WTC11 (cell line): ENCODE data around the gene COA1. TPM values are rescaled to one million over a fixed set of nuclear protein-coding genes. Genes with fewer than 3 reads are reported as not detected.

Experiments
- ATAC-seq: fragments of 200-7000 bp; cut with Tn5 transposase; 2 replicates; pipeline ENCODE4 v1.10.0; 2021; ENCODE audit warnings: mild to moderate bottlenecking, moderate library complexity
- CTCF ChIA-PET: fragments of 300-600 bp; sonication (Branson Sonifier 250); formaldehyde crosslinking; loops from one replicate; lab custom pipeline; 2021; ENCODE audit warnings: antibody characterized with exemption; lab: Charles Lee
- POLR2A ChIA-PET: fragments of 350-600 bp; sonication (Branson Sonifier 250); formaldehyde crosslinking; loops from one replicate; lab custom pipeline; 2021; ENCODE audit warnings: antibody characterized with exemption; lab: Charles Lee
- DNase-seq: peaks from one replicate; pipeline ENCODE4 v3.0.0; 2021; ENCODE audit warnings: low spot score
- H3K27ac Mint-ChIP-seq: 2 replicates; pipeline ENCODE4 v1.8.0; 2021; ENCODE audit warnings: mixed read lengths
- H3K27me3 Mint-ChIP-seq: 2 replicates; pipeline ENCODE4 v1.8.0; 2021; ENCODE audit warnings: low read depth, mild to moderate bottlenecking, moderate library complexity, mixed read lengths
- H3K36me3 Mint-ChIP-seq: 2 replicates; pipeline ENCODE4 v1.8.0; 2021; ENCODE audit warnings: mixed read lengths
- H3K4me1 Mint-ChIP-seq: 2 replicates; pipeline ENCODE4 v1.8.0; 2022; ENCODE audit warnings: mixed read lengths
- H3K4me3 Mint-ChIP-seq: 2 replicates; pipeline ENCODE4 v1.8.0; 2021; ENCODE audit warnings: mild to moderate bottlenecking, moderate library complexity, mixed read lengths
- H3K9me3 Mint-ChIP-seq: 2 replicates; pipeline ENCODE4 v1.8.0; 2021; ENCODE audit warnings: mixed read lengths
- AFF4 ChIP-seq: sonication (generic); formaldehyde crosslinking; IDR thresholded peaks from 2 replicates; pipeline ENCODE4 v1.8.1; 2023; ENCODE audit warnings: mild to moderate bottlenecking, missing genetic modification reagents, borderline replicate concordance
- ARID4B ChIP-seq: sonication (generic); formaldehyde crosslinking; IDR thresholded peaks from 2 replicates; pipeline ENCODE4 v1.8.0; 2023; ENCODE audit warnings: missing genetic modification reagents, mild to moderate bottlenecking, borderline replicate concordance
- ATF1 ChIP-seq: sonication (generic); formaldehyde crosslinking; IDR thresholded peaks from 2 replicates; pipeline ENCODE4 v1.8.1; 2023; ENCODE audit warnings: mild to moderate bottlenecking, moderate library complexity, missing genetic modification reagents
- ATF6 ChIP-seq: sonication (generic); formaldehyde crosslinking; IDR thresholded peaks from 2 replicates; pipeline ENCODE4 v1.8.1; 2023; ENCODE audit warnings: mild to moderate bottlenecking, missing genetic modification reagents
- CDX4 ChIP-seq: fragments of 250-450 bp; sonication (Bioruptor Pico); IDR thresholded peaks from 2 replicates; pipeline ENCODE4 v1.9.0; 2021; ENCODE audit warnings: moderate library complexity, mild to moderate bottlenecking, inconsistent platforms, borderline replicate concordance
- ERG ChIP-seq: fragments of 250-450 bp; sonication (Bioruptor Pico); IDR thresholded peaks from 2 replicates; pipeline ENCODE4 v1.8.0; 2021; ENCODE audit warnings: mild to moderate bottlenecking
- ESRRA ChIP-seq: sonication (generic); formaldehyde crosslinking; IDR thresholded peaks from 2 replicates; pipeline ENCODE4 v1.8.1; 2022; ENCODE audit warnings: mild to moderate bottlenecking, missing genetic modification reagents, borderline replicate concordance
- FOXP1 ChIP-seq: sonication (generic); formaldehyde crosslinking; IDR thresholded peaks from 2 replicates; pipeline ENCODE4 v1.8.0; 2022; ENCODE audit warnings: missing genetic modification reagents, mild to moderate bottlenecking, moderate library complexity, borderline replicate concordance
- FOXP4 ChIP-seq: sonication (generic); formaldehyde crosslinking; IDR thresholded peaks from 2 replicates; pipeline ENCODE4 v1.8.0; 2022; ENCODE audit warnings: mild to moderate bottlenecking, missing genetic modification reagents
- MYBL2 ChIP-seq: sonication (generic); formaldehyde crosslinking; IDR thresholded peaks from 2 replicates; pipeline ENCODE4 v1.8.1; 2023; ENCODE audit warnings: mild to moderate bottlenecking, moderate library complexity, missing genetic modification reagents
- NR2C2 ChIP-seq: sonication (generic); formaldehyde crosslinking; IDR thresholded peaks from 2 replicates; pipeline ENCODE4 v1.8.0; 2022; ENCODE audit warnings: mild to moderate bottlenecking, missing genetic modification reagents
- RELA ChIP-seq: sonication (generic); formaldehyde crosslinking; IDR thresholded peaks from 2 replicates; pipeline ENCODE4 v1.8.1; 2022; ENCODE audit warnings: missing genetic modification reagents, mild to moderate bottlenecking, borderline replicate concordance
- SMAD3 ChIP-seq: sonication (generic); formaldehyde crosslinking; IDR thresholded peaks from 2 replicates; pipeline ENCODE4 v1.8.0; 2022; ENCODE audit warnings: missing genetic modification reagents, mild to moderate bottlenecking, borderline replicate concordance
- SOX15 ChIP-seq: fragments of 250-450 bp; sonication (Bioruptor Pico); IDR thresholded peaks from 2 replicates; pipeline ENCODE4 v1.9.0; 2021; ENCODE audit warnings: mild to moderate bottlenecking
- TCF7 ChIP-seq: sonication (generic); formaldehyde crosslinking; IDR thresholded peaks from 2 replicates; pipeline ENCODE4 v1.8.0; 2022; ENCODE audit warnings: mild to moderate bottlenecking, low read depth, missing genetic modification reagents, moderate library complexity
- TP53 ChIP-seq: sonication (generic); formaldehyde crosslinking; IDR thresholded peaks from 2 replicates; pipeline ENCODE4 v1.8.1; 2023; ENCODE audit warnings: mild to moderate bottlenecking, missing genetic modification reagents
- USF2 ChIP-seq: sonication (generic); formaldehyde crosslinking; IDR thresholded peaks from 2 replicates; pipeline ENCODE4 v1.8.1; 2023; ENCODE audit warnings: mild to moderate bottlenecking, missing genetic modification reagents, moderate library complexity
- ZMAT4 ChIP-seq: fragments of 250-450 bp; sonication (Bioruptor Pico); IDR thresholded peaks from 2 replicates; pipeline ENCODE4 v1.9.0; 2021; ENCODE audit warnings: mild to moderate bottlenecking
- ZNF232 ChIP-seq: sonication (generic); formaldehyde crosslinking; IDR thresholded peaks from 2 replicates; pipeline ENCODE4 v1.8.0; 2022; ENCODE audit warnings: mild to moderate bottlenecking, missing genetic modification reagents
- ZNF671 ChIP-seq: fragments of 250-450 bp; sonication (Bioruptor Pico); IDR thresholded peaks from 2 replicates; pipeline ENCODE4 v1.8.0; 2021; ENCODE audit warnings: mild to moderate bottlenecking
- total RNA-seq: library from RNA; stranded (reverse); gene quantifications from 3 replicates; pipeline ENCODE4 v1.2.3, GENCODE V29; 2021

Gene COA1
- total RNA-seq, 1 experiment from 2014 or later = 132 TPM

- ATAC-seq (no peak), DNase-seq (no peak)
- CTCF ChIA-PET = no interaction called here
- no peak overlapping the region for H3K4me3 Mint-ChIP-seq
- peaks cover 27% of the 10 kb centered on the region for H3K36me3 Mint-ChIP-seq
- no peaks in the 10 kb centered on the region for H3K9me3 Mint-ChIP-seq
- POLR2A ChIA-PET = interaction anchor here (0.6 kb wide), 1 partner anchor 142 kb away, joined by 4 read pairs; no protein-coding TSS in a partner anchor
- H3K4me1 Mint-ChIP-seq = no peaks in the 10 kb centered on the region
- no peak overlapping the region for H3K27ac Mint-ChIP-seq
- no peak for TF ChIP-seq FOXP1 (CRISPR knock-in tag)
- no peak for TF ChIP-seq ZMAT4 (CRISPR knock-in tag)
- TF ChIP-seq MYBL2 (CRISPR knock-in tag) = no peak
- no peak for TF ChIP-seq NR2C2 (CRISPR knock-in tag)
- TF ChIP-seq TP53 (CRISPR knock-in tag) = no peak
- TF ChIP-seq FOXP4 (CRISPR knock-in tag) = no peak
- no peak for TF ChIP-seq ZNF232 (CRISPR knock-in tag)
- no peak for TF ChIP-seq CDX4
- no peak for TF ChIP-seq ERG (CRISPR knock-in tag)
- TF ChIP-seq SMAD3 (CRISPR knock-in tag) = no peak
- TF ChIP-seq ARID4B (CRISPR knock-in tag) = no peak
- no peak for TF ChIP-seq USF2 (CRISPR knock-in tag)
- TF ChIP-seq ATF6 = no peak
- TF ChIP-seq ESRRA (CRISPR knock-in tag) = no peak
- no peak for TF ChIP-seq TCF7 (CRISPR knock-in tag)
- no peak for TF ChIP-seq ATF1
- TF ChIP-seq SOX15 = no peak
- no peak for TF ChIP-seq ZNF671 (CRISPR knock-in tag)
- no peak for TF ChIP-seq RELA
- no peak for TF ChIP-seq AFF4
- H3K27me3 Mint-ChIP-seq = no peaks in the 10 kb centered on the region
Measured at GRCh38 chr7:43612128-43612527, 117.2 kb downstream of the COA1 start.
